Suprapubic skin (tissue), 4 donors: ENCODE data around the gene PGM3. TPM values are rescaled to one million over a fixed set of nuclear protein-coding genes. Genes with fewer than 3 reads are reported as not detected.

ENCODE experiments used
- DNase-seq, 2 donors: peaks; one replicate each; pipeline ENCODE4 v3.0.0-alpha.2; 2019; ENCODE audit warnings: low spot score in 2 of 2
- H3K27ac ChIP-seq: fragments of 200-600 bp; sonication (generic); one replicate; pipeline ENCODE4 v1.5.1; 2019
- H3K27me3 ChIP-seq: fragments of 200-600 bp; sonication (generic); one replicate; pipeline ENCODE4 v1.5.1; 2019
- H3K36me3 ChIP-seq: fragments of 200-600 bp; sonication (generic); one replicate; pipeline ENCODE4 v1.5.1; 2019
- H3K4me1 ChIP-seq: fragments of 200-600 bp; sonication (generic); one replicate; pipeline ENCODE4 v1.5.1; 2019
- H3K4me3 ChIP-seq: fragments of 200-600 bp; sonication (generic); one replicate; pipeline ENCODE4 v1.5.1; 2019; ENCODE audit warnings: mild to moderate bottlenecking
- H3K9me3 ChIP-seq: fragments of 200-600 bp; sonication (generic); one replicate; pipeline ENCODE4 v1.5.1; 2019
- CTCF ChIP-seq, 2 donors: fragments of 200-600 bp in 1 of 2; fragments of 450-650 bp in 1 of 2; sonication (generic) in 1 of 2; IDR thresholded peaks; one replicate each; pipeline ENCODE4 v1.5.1; 2016 to 2019; ENCODE audit warnings: antibody characterized with exemption in 2 of 2, mild to moderate bottlenecking in 1 of 2, moderate library complexity in 1 of 2
- EP300 ChIP-seq: sonication (generic); formaldehyde crosslinking; IDR thresholded peaks from one replicate; pipeline ENCODE4 v1.6.1; 2017; ENCODE audit warnings: antibody characterized with exemption
- POLR2A ChIP-seq, 2 donors: fragments of 450-650 bp; IDR thresholded peaks; one replicate each; pipeline ENCODE4 v1.6.1; 2017; ENCODE audit warnings: antibody characterized with exemption in 2 of 2, mild to moderate bottlenecking in 2 of 2, moderate library complexity in 2 of 2
- POLR2AphosphoS5 ChIP-seq, 3 donors: sonication (generic); formaldehyde crosslinking; IDR thresholded peaks; one replicate each; pipeline ENCODE4 v1.6.1; 2017; ENCODE audit warnings: antibody characterized with exemption in 3 of 3
- WGBS: methylation state at CpG from one replicate; pipeline ENCODE4 v1.1.5; 2018; 5-methylcytosine and 5-hydroxymethylcytosine counted together
- total RNA-seq, 4 donors: library from RNA; depleted of rRNA; stranded (reverse); fragments of >200 nt; gene quantifications; one replicate each; pipeline ENCODE4 v1.1.0, GENCODE V29; 2016

PGM3 gene
- total RNA-seq, 4 donors from 2014 or later: 9.6 to 18.6 (median 13.8) TPM

- no peaks in the 10 kb centered on the region for H3K27me3 ChIP-seq
- peaks cover 83% of the 10 kb centered on the region for H3K36me3 ChIP-seq
- no peaks in the 10 kb centered on the region for H3K4me1 ChIP-seq
- no peak overlapping the region for H3K27ac ChIP-seq
- no peak for DNase-seq
- no peak overlapping the region for H3K4me3 ChIP-seq
- TF ChIP-seq POLR2A (IDR thresholded peaks at IDR 0.05) (no peak), CTCF (IDR thresholded peaks at IDR 0.05) (no peak), POLR2AphosphoS5 (IDR thresholded peaks at IDR 0.05) (no peak), EP300 (no peak)
- no peaks in the 10 kb centered on the region for H3K9me3 ChIP-seq
Observed at GRCh38 chr6:83180426-83180950, 12.6 kb downstream of the PGM3 start.

- TF ChIP-seq POLR2AphosphoS5 (IDR thresholded peaks at IDR 0.05) (no peak), CTCF (IDR thresholded peaks at IDR 0.05) (no peak), EP300 (no peak), POLR2A (IDR thresholded peaks at IDR 0.05) (no peak)
- Histone ChIP-seq H3K4me1 (no peaks in the 10 kb centered on the region), H3K4me3 (no peak overlapping the region), H3K27ac (no peak overlapping the region), H3K27me3 (no peaks in the 10 kb centered on the region), H3K9me3 (no peaks in the 10 kb centered on the region), H3K36me3 (peaks cover 84% of the 10 kb centered on the region)
- DNase-seq: no peak
- WGBS: 96% methylated on average over 4 of the region's 4 CpGs
Observed at GRCh38 chr6:83176246-83176645, 16.8 kb downstream of the PGM3 start.

GRCh38 chr6:83169511-83169910 lies 23.6 kb downstream of the PGM3 start:
- H3K27me3 ChIP-seq: no peaks in the 10 kb centered on the region
- no peaks in the 10 kb centered on the region for H3K4me1 ChIP-seq
- TF ChIP-seq POLR2A (IDR thresholded peaks at IDR 0.05): no peak
- H3K4me3 ChIP-seq: no peak overlapping the region
- no peak for DNase-seq
- H3K36me3 ChIP-seq: peaks cover 96% of the 10 kb centered on the region
- H3K27ac ChIP-seq: no peak overlapping the region
- 95% methylated on average over 1 of the region's 1 CpG for WGBS
- H3K9me3 ChIP-seq: no peaks in the 10 kb centered on the region

GRCh38 chr6:83169106-83169505 lies 24.0 kb downstream of the PGM3 start:
- DNase-seq: no peak
- no peaks in the 10 kb centered on the region for H3K9me3 ChIP-seq
- no peak overlapping the region for H3K4me3 ChIP-seq
- H3K27me3 ChIP-seq: no peaks in the 10 kb centered on the region
- H3K27ac ChIP-seq: no peak overlapping the region
- peaks cover 99% of the 10 kb centered on the region for H3K36me3 ChIP-seq
- TF ChIP-seq POLR2AphosphoS5 (IDR thresholded peaks at IDR 0.05): no peak
- no peak for TF ChIP-seq POLR2A (IDR thresholded peaks at IDR 0.05)
- TF ChIP-seq EP300: no peak
- no peak for TF ChIP-seq CTCF (IDR thresholded peaks at IDR 0.05)
- H3K4me1 ChIP-seq: no peaks in the 10 kb centered on the region

- DNase-seq: no peak
- Histone ChIP-seq H3K27ac (no peak overlapping the region), H3K27me3 (no peaks in the 10 kb centered on the region), H3K9me3 (no peaks in the 10 kb centered on the region), H3K36me3 (peaks cover 97% of the 10 kb centered on the region), H3K4me1 (no peaks in the 10 kb centered on the region), H3K4me3 (no peak overlapping the region)
- no peak for TF ChIP-seq POLR2A (IDR thresholded peaks at IDR 0.05)
- TF ChIP-seq POLR2AphosphoS5 (IDR thresholded peaks at IDR 0.05): no peak
- TF ChIP-seq CTCF (IDR thresholded peaks at IDR 0.05): no peak
- TF ChIP-seq EP300: no peak
- WGBS: 79% methylated on average over 1 of the region's 1 CpG
Observed at GRCh38 chr6:83168556-83168955, 24.5 kb downstream of the PGM3 start.

GRCh38 chr6:83167726-83168278 lies 25.3 kb downstream of the PGM3 start:
- WGBS: 95% methylated on average over 5 of the region's 5 CpGs
- TF ChIP-seq POLR2AphosphoS5 (IDR thresholded peaks at IDR 0.05): no peak
- TF ChIP-seq POLR2A (IDR thresholded peaks at IDR 0.05): no peak
- TF ChIP-seq EP300: no peak
- no peak for TF ChIP-seq CTCF (IDR thresholded peaks at IDR 0.05)
- Histone ChIP-seq H3K36me3 (peaks cover 95% of the 10 kb centered on the region), H3K4me3 (no peak overlapping the region), H3K27me3 (no peaks in the 10 kb centered on the region), H3K27ac (no peak overlapping the region), H3K4me1 (no peaks in the 10 kb centered on the region), H3K9me3 (no peaks in the 10 kb centered on the region)
- no peak for DNase-seq
